Stomach (tissue), 4 donors: ENCODE data around the gene EIF4G3.

Source experiments
- CTCF ChIP-seq, 7 experiments: fragments of 450-650 bp in 4 of 7; fragments of 200-600 bp in 3 of 7; sonication (generic) in 3 of 7; IDR thresholded peaks; one replicate each; pipeline ENCODE4 v1.5.1; 2016 to 2019; ENCODE audit warnings: antibody characterized with exemption in 7 of 7, control low read depth in 2 of 7, mild to moderate bottlenecking in 1 of 7
- POLR2AphosphoS5 ChIP-seq, 3 donors: sonication (generic); formaldehyde crosslinking; IDR thresholded peaks; one replicate each; pipeline ENCODE4 v1.6.1; 2016; ENCODE audit warnings: antibody characterized with exemption in 3 of 3

DNA sequence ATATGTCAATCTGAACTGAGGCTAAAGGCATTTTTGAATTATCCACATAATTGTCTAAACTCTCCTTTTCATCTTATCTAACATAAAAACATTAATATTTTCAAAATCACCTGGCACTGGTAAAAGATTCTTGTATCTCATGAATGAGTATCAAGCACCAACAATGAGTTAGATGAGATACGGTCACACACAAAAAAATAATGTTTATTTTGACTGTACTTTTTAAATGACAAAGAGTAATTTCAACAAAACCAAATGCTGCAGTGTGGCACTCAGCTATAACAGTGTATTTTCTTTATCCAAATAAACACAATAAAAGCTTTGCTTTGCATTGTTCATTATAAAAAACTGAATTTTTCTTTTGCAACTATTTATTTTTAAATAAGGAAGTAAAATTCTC is 59.5 kb downstream of the EIF4G3 start:
- TF ChIP-seq CTCF (IDR thresholded peaks at IDR 0.05) (no peak), POLR2AphosphoS5 (IDR thresholded peaks at IDR 0.05) (no peak)
